Glutamatergic neuron (in vitro differentiated cells): ENCODE data around the gene HSP90B1. TPM values are rescaled to one million over a fixed set of nuclear protein-coding genes. Genes with fewer than 3 reads are reported as not detected.

Experiments used
- DNase-seq: peaks from one replicate; pipeline ENCODE4 v3.0.0; 2022
- H3K27ac Mint-ChIP-seq: one replicate; pipeline ENCODE4 v1.8.0; 2020; ENCODE audit warnings: mild to moderate bottlenecking, mixed read lengths, inconsistent platforms; ENCODE audit not compliant: unreplicated experiment
- H3K27me3 Mint-ChIP-seq: one replicate; pipeline ENCODE4 v1.8.0; 2020; ENCODE audit warnings: mild to moderate bottlenecking, moderate library complexity, mixed read lengths, inconsistent platforms; ENCODE audit not compliant: unreplicated experiment
- H3K36me3 Mint-ChIP-seq: one replicate; pipeline ENCODE4 v1.8.0; 2020; ENCODE audit warnings: mild to moderate bottlenecking, mixed read lengths, inconsistent platforms; ENCODE audit not compliant: unreplicated experiment
- H3K4me1 Mint-ChIP-seq: one replicate; pipeline ENCODE4 v1.8.0; 2020; ENCODE audit warnings: mild to moderate bottlenecking, low read depth, mixed read lengths, inconsistent platforms; ENCODE audit not compliant: unreplicated experiment
- H3K4me3 Mint-ChIP-seq: one replicate; pipeline ENCODE4 v1.8.0; 2020; ENCODE audit warnings: mild to moderate bottlenecking, mixed read lengths, inconsistent platforms; ENCODE audit not compliant: unreplicated experiment
- H3K9me3 Mint-ChIP-seq: one replicate; pipeline ENCODE4 v1.8.0; 2020; ENCODE audit warnings: mild to moderate bottlenecking, moderate library complexity, mixed read lengths, inconsistent platforms; ENCODE audit not compliant: unreplicated experiment
- CTCF ChIP-seq: fragments of 200-600 bp; sonication (generic); IDR thresholded peaks from one replicate; pipeline ENCODE4 v1.5.0; 2021; ENCODE audit not compliant: partially characterized antibody, unreplicated experiment
- total RNA-seq: library from RNA; stranded (reverse); fragmentation: NEBNext Ultra II Directional; extraction: Animal tissue kit (Norgen Biotek cat#: 25700); gene quantifications from one replicate; pipeline ENCODE4 v1.2.1, GENCODE V29; 2021; ENCODE audit not compliant: unreplicated experiment

HSP90B1 gene
- total RNA-seq, 1 donor from 2014 or later, result 231 TPM

GRCh38 chr12:103924761-103925641 lies 5.2 kb upstream of the HSP90B1 start:
- Mint-ChIP-seq H3K27me3 (peaks cover 9% of the 10 kb centered on the region), H3K36me3 (no peaks in the 10 kb centered on the region)
- no peak for DNase-seq

GRCh38 chr12:103928682-103929045 lies 1.5 kb upstream of the HSP90B1 start:
- H3K4me3 Mint-ChIP-seq, result peak overlapping the region; percentile 87
- no peak for TF ChIP-seq CTCF
- peaks cover 10% of the 10 kb centered on the region for H3K27me3 Mint-ChIP-seq
- H3K36me3 Mint-ChIP-seq, result no peaks in the 10 kb centered on the region
- peaks cover 12% of the 10 kb centered on the region for H3K4me1 Mint-ChIP-seq
- DNase-seq, result no peak
- H3K27ac Mint-ChIP-seq, result peak overlapping the region; percentile 93
- peaks cover 4% of the 10 kb centered on the region for H3K9me3 Mint-ChIP-seq

More at GRCh38 chr12:103924761-103925641, 5.2 kb upstream of the HSP90B1 start:
- Mint-ChIP-seq H3K9me3 (peaks cover 4% of the 10 kb centered on the region), H3K4me1 (peaks cover 5% of the 10 kb centered on the region), H3K27ac (no peak overlapping the region), H3K4me3 (no peak overlapping the region)
- no peak for TF ChIP-seq CTCF

GRCh38 chr12:103929046-103929783 lies 995 bp upstream of the HSP90B1 start:
- Mint-ChIP-seq H3K9me3 (peaks cover 4% of the 10 kb centered on the region), H3K4me3 (peak overlapping the region; percentile 87), H3K4me1 (peaks cover 12% of the 10 kb centered on the region), H3K36me3 (no peaks in the 10 kb centered on the region), H3K27ac (peak overlapping the region; percentile 93), H3K27me3 (peaks cover 10% of the 10 kb centered on the region)
- DNase-seq, result peak; percentile 67
- no peak for TF ChIP-seq CTCF

GRCh38 chr12:103929784-103930033 lies 501 bp upstream of the HSP90B1 start:
- DNase-seq, result no peak
- Mint-ChIP-seq H3K9me3 (peaks cover 4% of the 10 kb centered on the region), H3K4me3 (peak overlapping the region; percentile 87), H3K4me1 (peaks cover 12% of the 10 kb centered on the region), H3K27ac (peak overlapping the region; percentile 76), H3K27me3 (peaks cover 10% of the 10 kb centered on the region), H3K36me3 (no peaks in the 10 kb centered on the region)
- no peak for TF ChIP-seq CTCF
